Keratinocyte (primary cell): ENCODE data around the gene LAMA2.

Source experiments
- EZH2 ChIP-seq: IDR thresholded peaks from one replicate; pipeline ENCODE4 v1.6.1; 2012; ENCODE audit warnings: inconsistent platforms, mild to moderate bottlenecking, low read length, moderate library complexity
- TF ChIP-seq, protein P1 (sequence below), 3 experiments: IDR thresholded peaks in 1 of 3; conservative IDR thresholded peaks in 1 of 3; optimal IDR thresholded peaks in 1 of 3; 2 replicates in 2 of 3; 3 replicates in 1 of 3; pipeline versions ENCODE3 to v1.5.1; 2011; ENCODE audit warnings: low read length in 3 of 3, mild to moderate bottlenecking in 3 of 3, moderate library complexity in 2 of 3, control low read depth in 1 of 3, inconsistent platforms in 1 of 3; ENCODE audit not compliant: insufficient read depth in 2 of 3; ENCODE audit errors: extremely low read depth in 1 of 3

DNA sequence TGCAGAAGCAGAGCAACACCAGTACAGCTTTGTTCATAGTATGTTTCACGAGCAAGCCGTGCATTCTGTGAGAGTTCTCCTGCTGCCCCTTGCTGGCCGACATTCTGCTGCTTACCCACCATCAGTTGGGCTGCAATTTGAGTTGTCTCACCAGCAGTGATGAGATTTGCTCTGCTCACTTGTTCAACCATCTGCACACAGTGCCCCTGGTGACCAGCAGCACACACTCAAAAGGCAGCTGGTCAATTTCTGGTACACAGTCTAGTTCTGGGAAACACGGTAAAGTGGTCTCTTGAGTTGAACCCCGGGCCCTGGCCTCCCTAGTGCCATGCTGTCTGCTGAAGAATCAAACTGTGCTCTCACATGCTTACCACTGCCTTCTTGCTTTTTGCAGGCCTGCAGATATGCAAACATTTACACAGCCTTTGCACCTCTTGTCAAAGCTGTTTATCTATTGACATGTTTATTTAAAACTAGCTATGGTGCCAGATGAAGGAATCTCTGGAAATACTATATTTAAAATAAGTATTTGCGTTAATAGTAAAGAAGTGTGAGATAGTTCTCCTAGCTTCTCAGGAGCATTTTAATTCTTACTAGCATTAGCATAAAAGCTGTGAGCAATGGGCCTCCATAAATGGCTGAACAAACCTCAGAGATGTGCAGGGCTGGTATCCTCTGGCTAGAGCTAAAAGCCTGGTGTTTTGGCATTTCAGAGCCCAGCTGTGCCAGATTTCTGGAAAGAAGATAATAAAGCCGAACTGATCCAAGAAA lies 592.7 kb downstream of the LAMA2 start:
- TF ChIP-seq, protein P1, sequence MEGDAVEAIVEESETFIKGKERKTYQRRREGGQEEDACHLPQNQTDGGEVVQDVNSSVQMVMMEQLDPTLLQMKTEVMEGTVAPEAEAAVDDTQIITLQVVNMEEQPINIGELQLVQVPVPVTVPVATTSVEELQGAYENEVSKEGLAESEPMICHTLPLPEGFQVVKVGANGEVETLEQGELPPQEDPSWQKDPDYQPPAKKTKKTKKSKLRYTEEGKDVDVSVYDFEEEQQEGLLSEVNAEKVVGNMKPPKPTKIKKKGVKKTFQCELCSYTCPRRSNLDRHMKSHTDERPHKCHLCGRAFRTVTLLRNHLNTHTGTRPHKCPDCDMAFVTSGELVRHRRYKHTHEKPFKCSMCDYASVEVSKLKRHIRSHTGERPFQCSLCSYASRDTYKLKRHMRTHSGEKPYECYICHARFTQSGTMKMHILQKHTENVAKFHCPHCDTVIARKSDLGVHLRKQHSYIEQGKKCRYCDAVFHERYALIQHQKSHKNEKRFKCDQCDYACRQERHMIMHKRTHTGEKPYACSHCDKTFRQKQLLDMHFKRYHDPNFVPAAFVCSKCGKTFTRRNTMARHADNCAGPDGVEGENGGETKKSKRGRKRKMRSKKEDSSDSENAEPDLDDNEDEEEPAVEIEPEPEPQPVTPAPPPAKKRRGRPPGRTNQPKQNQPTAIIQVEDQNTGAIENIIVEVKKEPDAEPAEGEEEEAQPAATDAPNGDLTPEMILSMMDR (optimal IDR thresholded peaks at IDR 0.05 in 1 of 3, IDR thresholded peaks at IDR 0.05 in 1 of 3, conservative IDR thresholded peaks at IDR 0.05 in 1 of 3; ENCODE audit: extremely low read depth in 1 of 3, insufficient read depth in 2 of 3, low read length in 3 of 3), result no peak
- no peak for TF ChIP-seq EZH2
